GM12873 (cell line): ENCODE results near the gene THOC1.

Experiments
- TF ChIP-seq, protein P1 (sequence below): IDR thresholded peaks from 2 replicates; pipeline ENCODE4 v1.5.1; 2012; ENCODE audit warnings: low read depth, mild to moderate bottlenecking, moderate library complexity, low read length, control low read depth; ENCODE audit not compliant: insufficient read depth; ENCODE audit errors: missing control alignments

THOC1 gene

DNA sequence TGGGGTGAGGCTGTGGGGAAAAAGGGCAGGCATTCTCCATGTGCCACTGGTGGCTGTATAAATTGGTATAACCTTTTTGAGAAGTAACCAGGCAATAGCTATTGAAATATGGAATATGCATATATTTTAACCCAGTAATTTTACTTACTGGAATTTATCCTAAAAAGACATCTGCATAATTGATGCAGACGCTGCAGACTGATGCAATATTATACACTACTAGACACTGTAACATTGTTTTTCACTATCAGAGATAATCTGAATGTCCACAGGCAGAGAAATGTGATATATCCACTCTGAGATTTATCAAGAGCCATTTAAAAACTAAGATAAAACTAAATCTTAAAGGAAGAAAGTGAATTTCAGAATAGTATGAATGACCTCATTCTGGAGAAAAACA, 14.7 kb downstream of the THOC1 start:
- TF ChIP-seq, protein P1, sequence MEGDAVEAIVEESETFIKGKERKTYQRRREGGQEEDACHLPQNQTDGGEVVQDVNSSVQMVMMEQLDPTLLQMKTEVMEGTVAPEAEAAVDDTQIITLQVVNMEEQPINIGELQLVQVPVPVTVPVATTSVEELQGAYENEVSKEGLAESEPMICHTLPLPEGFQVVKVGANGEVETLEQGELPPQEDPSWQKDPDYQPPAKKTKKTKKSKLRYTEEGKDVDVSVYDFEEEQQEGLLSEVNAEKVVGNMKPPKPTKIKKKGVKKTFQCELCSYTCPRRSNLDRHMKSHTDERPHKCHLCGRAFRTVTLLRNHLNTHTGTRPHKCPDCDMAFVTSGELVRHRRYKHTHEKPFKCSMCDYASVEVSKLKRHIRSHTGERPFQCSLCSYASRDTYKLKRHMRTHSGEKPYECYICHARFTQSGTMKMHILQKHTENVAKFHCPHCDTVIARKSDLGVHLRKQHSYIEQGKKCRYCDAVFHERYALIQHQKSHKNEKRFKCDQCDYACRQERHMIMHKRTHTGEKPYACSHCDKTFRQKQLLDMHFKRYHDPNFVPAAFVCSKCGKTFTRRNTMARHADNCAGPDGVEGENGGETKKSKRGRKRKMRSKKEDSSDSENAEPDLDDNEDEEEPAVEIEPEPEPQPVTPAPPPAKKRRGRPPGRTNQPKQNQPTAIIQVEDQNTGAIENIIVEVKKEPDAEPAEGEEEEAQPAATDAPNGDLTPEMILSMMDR = no peak

DNA sequence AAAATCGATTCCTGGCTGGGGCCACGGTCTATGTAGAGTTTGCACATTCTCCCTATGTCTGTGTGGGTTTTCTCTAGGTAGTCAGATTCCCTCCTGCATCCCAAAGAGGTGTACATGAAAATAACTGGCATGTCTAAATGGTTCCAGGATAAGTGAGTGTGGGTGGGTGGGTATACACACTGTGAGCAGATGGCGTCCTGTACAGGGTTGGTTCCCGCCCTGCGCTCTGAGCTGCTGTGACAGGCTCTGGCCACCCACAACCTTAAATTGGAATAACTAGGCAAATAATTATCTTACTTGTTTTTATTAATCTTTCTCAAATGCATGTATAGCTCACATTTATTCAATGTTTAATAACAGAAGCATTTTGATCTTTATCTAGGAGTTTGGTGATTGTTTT, 16.3 kb downstream of the THOC1 start:
- TF ChIP-seq, protein P1 = no peak

DNA sequence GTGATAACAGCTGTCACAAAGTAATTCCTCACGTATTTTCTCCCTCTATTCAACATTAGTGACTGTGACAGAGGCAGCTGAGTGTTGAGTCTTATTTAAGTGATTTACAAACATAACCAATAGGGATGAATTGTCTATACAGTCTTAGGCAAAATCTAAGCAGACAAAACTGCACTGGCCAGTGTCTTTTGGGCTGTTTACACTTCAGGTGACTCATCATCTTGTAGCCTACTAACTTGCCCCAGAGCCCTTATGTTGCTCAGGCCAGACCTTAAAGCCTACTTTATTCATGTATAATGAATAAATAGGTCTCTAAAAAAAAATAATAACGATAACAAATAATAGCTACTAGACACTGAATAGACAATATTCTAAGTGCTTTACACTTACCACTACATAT, 17.2 kb downstream of the THOC1 start:
- TF ChIP-seq, protein P1 = no peak

DNA sequence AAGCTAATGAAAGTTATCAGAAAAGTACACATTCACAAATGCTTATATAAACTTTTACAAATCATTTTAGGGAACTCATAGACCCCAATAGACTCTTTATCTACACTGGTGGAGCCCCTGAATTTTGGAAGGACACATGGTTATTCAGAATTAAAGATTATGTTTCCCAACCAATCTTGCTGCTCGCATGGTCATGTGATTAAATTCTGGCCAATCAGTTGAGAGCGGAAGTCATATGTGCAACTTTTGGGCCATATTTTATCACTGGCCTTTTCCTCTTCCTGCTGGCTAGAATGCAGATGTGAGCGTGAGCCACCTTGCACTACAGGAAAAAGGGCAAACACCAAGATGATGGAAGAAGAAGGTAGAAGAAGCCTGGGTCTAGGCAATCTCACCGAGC, 19.8 kb downstream of the THOC1 start:
- TF ChIP-seq, protein P1 = no peak

DNA sequence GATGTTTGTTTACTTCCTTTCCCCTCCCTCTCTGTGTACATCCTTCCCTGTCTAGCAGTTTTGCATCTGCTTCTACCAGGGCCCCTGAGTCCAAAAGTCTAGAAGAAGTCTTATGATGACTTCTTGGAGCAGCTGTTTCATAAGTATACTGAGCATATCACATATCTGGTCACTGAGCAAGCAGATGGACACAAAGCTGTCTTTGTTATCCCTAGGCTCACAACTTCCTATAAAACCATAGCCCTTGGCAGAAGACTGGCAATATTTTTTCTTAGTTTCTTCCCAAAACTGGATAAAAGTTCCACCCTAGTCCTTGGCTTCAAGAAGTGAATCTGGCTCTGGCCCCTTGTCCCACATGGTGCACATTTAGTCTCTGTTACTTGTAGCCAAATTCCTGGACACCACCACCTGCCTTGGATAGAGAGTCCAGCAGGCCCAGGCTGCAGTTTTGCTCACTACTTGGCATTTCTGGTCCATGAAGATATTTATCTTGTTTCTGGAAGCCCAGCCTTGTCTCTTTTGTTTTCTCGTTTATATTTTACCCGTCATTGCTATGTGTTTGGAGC, 22.5 kb downstream of the THOC1 start:
- TF ChIP-seq, protein P1 = no peak

DNA sequence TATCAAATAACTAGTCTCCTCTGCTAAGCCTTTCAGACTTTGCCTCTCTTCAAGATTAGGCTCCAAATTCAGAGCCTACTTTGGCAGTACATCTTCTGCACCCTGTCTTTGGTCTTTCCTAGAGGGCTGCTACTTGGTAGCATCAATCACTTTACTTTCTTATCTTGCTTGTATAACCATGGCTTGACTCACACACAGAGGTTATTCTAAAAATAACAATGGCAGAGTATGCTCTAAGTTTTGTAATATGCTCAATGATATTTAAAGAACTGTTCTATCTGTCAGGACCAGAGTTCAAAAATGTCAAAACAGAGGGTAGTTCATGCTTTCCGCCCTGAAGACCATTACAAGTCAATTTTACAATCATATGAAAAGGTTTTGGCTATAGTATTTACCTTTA, 27.7 kb downstream of the THOC1 start:
- TF ChIP-seq, protein P1 = no peak

DNA sequence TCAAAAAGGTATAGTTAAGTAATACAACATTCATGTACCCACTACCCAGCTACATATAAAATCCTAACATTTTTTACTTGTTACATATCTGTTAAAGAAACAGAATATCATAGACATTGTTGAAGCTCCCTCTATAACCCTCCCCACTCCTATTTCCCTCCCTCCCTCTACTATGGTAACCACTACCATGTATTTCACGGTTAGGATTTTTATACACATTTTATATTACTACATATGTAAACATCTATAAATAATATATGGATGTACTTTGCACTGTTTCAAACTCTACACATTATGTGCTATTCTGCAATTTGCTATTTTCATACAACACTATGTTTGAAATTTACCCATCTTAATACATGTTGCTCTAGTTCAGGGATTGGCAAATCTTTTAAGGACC, 36.3 kb downstream of the THOC1 start:
- TF ChIP-seq, protein P1 = no peak
